PC-9 (cell line): Measurements from ENCODE around the gene FBXO41.

Experiments
- EZH2 ChIP-seq: fragments of 200-600 bp; sonication (generic); IDR thresholded peaks from 2 replicates; pipeline ENCODE4 v1.8.0; 2017; ENCODE audit warnings: antibody characterized with exemption, low read depth
- TF ChIP-seq, protein P1 (sequence below): fragments of 200-600 bp; sonication (generic); conservative IDR thresholded peaks from 2 replicates; pipeline ENCODE4 v1.6.1; 2017; ENCODE audit warnings: mixed run types, antibody characterized with exemption, mild to moderate bottlenecking, moderate library complexity

DNA sequence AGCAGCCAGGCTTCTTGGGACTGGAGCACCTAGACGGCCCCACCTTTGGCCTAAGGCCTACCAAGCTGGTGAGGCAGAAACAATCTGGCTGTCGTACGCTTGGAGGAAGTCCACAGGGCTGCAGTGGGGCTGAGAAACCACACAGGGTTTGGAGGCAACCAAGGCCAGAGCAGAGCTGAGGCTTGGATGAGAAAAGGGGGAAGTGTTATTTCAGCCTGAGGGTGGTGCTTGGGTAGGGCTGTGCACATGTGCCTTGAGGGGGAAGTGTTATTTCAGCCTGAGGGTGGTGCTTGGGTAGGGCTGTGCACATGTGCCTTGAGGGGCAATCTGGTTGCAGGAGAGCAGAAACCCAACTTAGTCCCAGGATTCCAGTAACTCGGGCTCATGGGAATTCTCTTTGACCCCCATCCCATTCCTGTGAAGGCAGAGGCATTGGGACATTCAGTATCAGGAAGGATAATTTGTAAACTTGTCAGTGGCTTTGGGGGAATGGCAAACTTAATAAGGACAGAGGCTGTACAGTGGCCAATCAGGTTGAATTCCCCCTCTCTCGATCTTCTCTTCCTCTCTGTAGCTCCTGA lies 971 bp upstream of the FBXO41 start:
- TF ChIP-seq, protein P1, sequence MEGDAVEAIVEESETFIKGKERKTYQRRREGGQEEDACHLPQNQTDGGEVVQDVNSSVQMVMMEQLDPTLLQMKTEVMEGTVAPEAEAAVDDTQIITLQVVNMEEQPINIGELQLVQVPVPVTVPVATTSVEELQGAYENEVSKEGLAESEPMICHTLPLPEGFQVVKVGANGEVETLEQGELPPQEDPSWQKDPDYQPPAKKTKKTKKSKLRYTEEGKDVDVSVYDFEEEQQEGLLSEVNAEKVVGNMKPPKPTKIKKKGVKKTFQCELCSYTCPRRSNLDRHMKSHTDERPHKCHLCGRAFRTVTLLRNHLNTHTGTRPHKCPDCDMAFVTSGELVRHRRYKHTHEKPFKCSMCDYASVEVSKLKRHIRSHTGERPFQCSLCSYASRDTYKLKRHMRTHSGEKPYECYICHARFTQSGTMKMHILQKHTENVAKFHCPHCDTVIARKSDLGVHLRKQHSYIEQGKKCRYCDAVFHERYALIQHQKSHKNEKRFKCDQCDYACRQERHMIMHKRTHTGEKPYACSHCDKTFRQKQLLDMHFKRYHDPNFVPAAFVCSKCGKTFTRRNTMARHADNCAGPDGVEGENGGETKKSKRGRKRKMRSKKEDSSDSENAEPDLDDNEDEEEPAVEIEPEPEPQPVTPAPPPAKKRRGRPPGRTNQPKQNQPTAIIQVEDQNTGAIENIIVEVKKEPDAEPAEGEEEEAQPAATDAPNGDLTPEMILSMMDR = no peak
- TF ChIP-seq EZH2 = no peak
